OCI-LY7 (cell line): Measurements from ENCODE around the gene SARM1.

Experiments
- CTCF ChIP-seq: fragments of 200-600 bp; sonication (generic); conservative IDR thresholded peaks from 2 replicates; pipeline ENCODE4 v1.5.1; 2014; ENCODE audit warnings: mild to moderate bottlenecking, antibody characterized with exemption, low read length, moderate library complexity, mixed read lengths
- EZH2phosphoT487 ChIP-seq: fragments of 200-600 bp; sonication (generic); IDR thresholded peaks from 2 replicates; pipeline ENCODE4 v1.6.1; 2018; ENCODE audit warnings: low read depth, borderline replicate concordance, mild to moderate bottlenecking, mixed run types, antibody characterized with exemption, low read length, moderate library complexity, mixed read lengths

GRCh38 chr17:28363776-28364650, 7.5 kb upstream of the SARM1 start:
- TF ChIP-seq CTCF (no peak), EZH2phosphoT487 (no peak)
